Stimulated activated CD4-positive, alpha-beta T cell treated with anti-CD3 and anti-CD28 coated beads, Interleukin-12 subunit alpha, Interleukin-12 subunit beta, amount 100 ng/mL, for 24 hours (primary cell): Measurements from ENCODE around the gene BICRA.

Experiments
- DNase-seq, 2 experiments: peaks; one replicate each; pipeline ENCODE4 v3.0.0-alpha.2; 2020; ENCODE audit warnings: low read depth in 2 of 2

BICRA gene

GRCh38 chr19:47749326-47749725, 140.4 kb downstream of the BICRA start:
- DNase-seq, result no peak

- no peak for DNase-seq
Measured at GRCh38 chr19:47750752-47751151, 141.8 kb downstream of the BICRA start.

GRCh38 chr19:47752440-47753211, 143.7 kb downstream of the BICRA start:
- DNase-seq, result no peak
